CD8-positive, alpha-beta memory T cell (primary cell): ENCODE measurements around the gene UBAC2. TPM values are rescaled to one million over a fixed set of nuclear protein-coding genes. Genes with fewer than 3 reads are reported as not detected.

Source experiments
- CTCF ChIA-PET: fragments of 350-600 bp; sonication (Branson Sonifier 250); formaldehyde crosslinking; loops from one replicate; lab custom pipeline; 2021; ENCODE audit warnings: antibody characterized with exemption; lab: Charles Lee
- POLR2A ChIA-PET: fragments of 350-600 bp; sonication (Branson Sonifier 250); formaldehyde crosslinking; loops from one replicate; lab custom pipeline; 2021; ENCODE audit warnings: antibody characterized with exemption; lab: Charles Lee
- DNase-seq, 5 donors: peaks; one replicate each; pipeline versions ENCODE4 v3.0.0 to v3.0.0-alpha.2; 2020 to 2022; ENCODE audit warnings: mixed read lengths in 1 of 5
- H3K27ac ChIP-seq: one replicate; pipeline ENCODE4 v1.7.0; 2013; ENCODE audit warnings: low read depth, mild to moderate bottlenecking, low read length, moderate library complexity
- H3K27me3 ChIP-seq: 2 replicates; pipeline ENCODE4 v1.7.0; 2013; ENCODE audit warnings: low read length, mild to moderate bottlenecking; ENCODE audit not compliant: insufficient read depth, poor library complexity, severe bottlenecking
- H3K36me3 ChIP-seq: 2 replicates; pipeline ENCODE4 v1.7.0; 2013; ENCODE audit warnings: mild to moderate bottlenecking, low read length, moderate library complexity; ENCODE audit not compliant: insufficient read depth
- H3K4me1 ChIP-seq: 2 replicates; pipeline ENCODE4 v1.7.0; 2013; ENCODE audit warnings: mild to moderate bottlenecking, low read length, moderate library complexity; ENCODE audit not compliant: insufficient read depth
- H3K4me3 ChIP-seq: 2 replicates; pipeline ENCODE4 v1.7.0; 2013; ENCODE audit warnings: mild to moderate bottlenecking, low read length
- H3K9me3 ChIP-seq: 2 replicates; pipeline ENCODE4 v1.7.0; 2013; ENCODE audit warnings: mild to moderate bottlenecking, low read length
- H3K27ac Mint-ChIP-seq, 8 donors: one replicate each; pipeline ENCODE4 v1.8.0; 2020 to 2021; ENCODE audit warnings: mixed read lengths in 8 of 8, mild to moderate bottlenecking in 6 of 8, inconsistent platforms in 3 of 8, moderate library complexity in 3 of 8
- H3K27me3 Mint-ChIP-seq, 2 donors: one replicate each; pipeline ENCODE4 v1.8.0; 2020 to 2021; ENCODE audit warnings: mixed read lengths in 2 of 2, mild to moderate bottlenecking in 1 of 2, moderate library complexity in 1 of 2
- H3K36me3 Mint-ChIP-seq, 3 donors: one replicate each; pipeline ENCODE4 v1.8.0; 2020 to 2021; ENCODE audit warnings: mixed read lengths in 3 of 3, inconsistent platforms in 1 of 3, mild to moderate bottlenecking in 1 of 3
- H3K4me1 Mint-ChIP-seq, 3 donors: one replicate each; pipeline ENCODE4 v1.8.0; 2020 to 2021; ENCODE audit warnings: mixed read lengths in 3 of 3, inconsistent platforms in 1 of 3, mild to moderate bottlenecking in 1 of 3
- H3K4me3 Mint-ChIP-seq, 7 donors: one replicate each; pipeline ENCODE4 v1.8.0; 2020 to 2021; ENCODE audit warnings: mixed read lengths in 7 of 7, mild to moderate bottlenecking in 6 of 7, moderate library complexity in 4 of 7, inconsistent platforms in 2 of 7
- H3K9me3 Mint-ChIP-seq, 5 donors: one replicate each; pipeline ENCODE4 v1.8.0; 2020 to 2022; ENCODE audit warnings: mixed read lengths in 5 of 5, mild to moderate bottlenecking in 3 of 5, moderate library complexity in 2 of 5, inconsistent platforms in 1 of 5
- polyA plus RNA-seq: library from polyadenylated mRNA; unstranded; fragments of 300-500 nt; fragmentation: Illumina TruSeq; gene quantifications from one replicate; pipeline ENCODE4 v1.2.3, GENCODE V29; 2021
- total RNA-seq, 2 experiments: library from RNA; stranded (reverse); gene quantifications; one replicate each; pipeline ENCODE4 v1.2.3, GENCODE V29; 2021

The UBAC2 gene
- total and polyA plus RNA-seq, 3 experiments from 2014 or later: 62.3 to 160 (median 63.7) TPM

DNA sequence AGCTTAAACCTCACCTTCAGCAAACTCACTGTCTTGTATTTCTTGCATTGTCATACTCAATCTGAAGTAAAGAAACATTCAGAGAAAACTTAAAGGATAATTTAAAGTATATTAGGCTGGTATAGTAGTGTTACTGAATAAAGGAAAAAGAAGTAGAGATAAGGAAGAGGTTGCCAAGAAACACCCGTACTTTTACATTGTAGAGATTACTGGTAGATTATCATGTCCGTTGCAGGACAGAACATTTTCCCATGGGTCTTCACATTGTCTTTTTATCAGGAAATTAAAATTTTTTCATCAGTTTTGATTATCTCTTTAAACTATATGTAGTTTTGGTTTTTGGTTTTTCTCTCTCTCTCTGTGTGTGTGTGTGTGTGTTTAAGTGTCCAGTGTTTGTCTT is 126.5 kb downstream of the UBAC2 start:
- no peaks in the 10 kb centered on the region for H3K27me3 ChIP-seq
- peaks cover 48% of the 10 kb centered on the region for H3K4me1 ChIP-seq
- H3K9me3 ChIP-seq: no peaks in the 10 kb centered on the region
- H3K4me1 Mint-ChIP-seq: peaks cover 67 to 87% (median 84%) of the 10 kb centered on the region in 3 donors
- ChIA-PET POLR2A (no interaction called here), CTCF (interaction anchor here (1.0 to 1.5 kb wide), 2 partner anchors 13 to 15 kb away, joined by 3 to 4 read pairs; no protein-coding TSS in a partner anchor)
- no peak overlapping the region for H3K27ac ChIP-seq
- H3K36me3 ChIP-seq: peaks cover 4% of the 10 kb centered on the region
- peak overlapping the region in 7 of 8 donors; percentile 12 to 98 (median 62) for H3K27ac Mint-ChIP-seq
- H3K4me3 ChIP-seq: no peak overlapping the region
- H3K36me3 Mint-ChIP-seq: peaks cover 21 to 55% (median 26%) of the 10 kb centered on the region in 3 donors
- H3K9me3 Mint-ChIP-seq: no peaks in the 10 kb centered on the region
- H3K27me3 Mint-ChIP-seq: no peaks in the 10 kb centered on the region
- no peak overlapping the region for H3K4me3 Mint-ChIP-seq
- no peak for DNase-seq

- Mint-ChIP-seq H3K36me3 (peaks cover 28 to 61% (median 30%) of the 10 kb centered on the region in 3 donors), H3K27ac (peak overlapping the region in 3 of 8 donors; percentile 46 to 98 (median 74)), H3K4me3 (no peak overlapping the region), H3K9me3 (no peaks in the 10 kb centered on the region), H3K27me3 (no peaks in the 10 kb centered on the region), H3K4me1 (peaks cover 67 to 87% (median 83%) of the 10 kb centered on the region in 3 donors)
- H3K27ac ChIP-seq: no peak overlapping the region
- POLR2A ChIA-PET: no interaction called here
- DNase-seq: no peak
- no peak overlapping the region for H3K4me3 ChIP-seq
- H3K36me3 ChIP-seq: peaks cover 4% of the 10 kb centered on the region
- CTCF ChIA-PET: interaction anchor here (0.9 to 2.9 kb wide), 4 partner anchors 12 to 110 kb away, joined by 3 to 13 read pairs (median 4); no protein-coding TSS in a partner anchor
- H3K27me3 ChIP-seq: no peaks in the 10 kb centered on the region
- H3K4me1 ChIP-seq: peaks cover 42% of the 10 kb centered on the region
- H3K9me3 ChIP-seq: no peaks in the 10 kb centered on the region
Measured at GRCh38 chr13:99327761-99328160, 127.1 kb downstream of the UBAC2 start.

- Histone ChIP-seq H3K27ac (no peak overlapping the region), H3K4me1 (peaks cover 25% of the 10 kb centered on the region), H3K4me3 (no peak overlapping the region), H3K27me3 (no peaks in the 10 kb centered on the region), H3K36me3 (peaks cover 4% of the 10 kb centered on the region), H3K9me3 (no peaks in the 10 kb centered on the region)
- no peak overlapping the region for H3K4me3 Mint-ChIP-seq
- peak overlapping the region in 2 of 8 donors; percentile 3 to 60 for H3K27ac Mint-ChIP-seq
- ChIA-PET CTCF (interaction anchor here (1.1 to 2.9 kb wide), 3 partner anchors 22 to 108 kb away, joined by 3 to 13 read pairs (median 3); no protein-coding TSS in a partner anchor), POLR2A (interaction anchor here (1.0 to 1.2 kb wide), 3 partner anchors 12 to 26 kb away, joined by 3 to 4 read pairs (median 3); no protein-coding TSS in a partner anchor)
- peaks cover 53 to 84% (median 76%) of the 10 kb centered on the region in 3 donors for H3K4me1 Mint-ChIP-seq
- H3K27me3 Mint-ChIP-seq: no peaks in the 10 kb centered on the region
- H3K9me3 Mint-ChIP-seq: no peaks in the 10 kb centered on the region
- peaks cover 29 to 63% (median 33%) of the 10 kb centered on the region in 3 donors for H3K36me3 Mint-ChIP-seq
- DNase-seq: no peak
Measured at GRCh38 chr13:99329477-99329876, 128.8 kb downstream of the UBAC2 start.

DNA sequence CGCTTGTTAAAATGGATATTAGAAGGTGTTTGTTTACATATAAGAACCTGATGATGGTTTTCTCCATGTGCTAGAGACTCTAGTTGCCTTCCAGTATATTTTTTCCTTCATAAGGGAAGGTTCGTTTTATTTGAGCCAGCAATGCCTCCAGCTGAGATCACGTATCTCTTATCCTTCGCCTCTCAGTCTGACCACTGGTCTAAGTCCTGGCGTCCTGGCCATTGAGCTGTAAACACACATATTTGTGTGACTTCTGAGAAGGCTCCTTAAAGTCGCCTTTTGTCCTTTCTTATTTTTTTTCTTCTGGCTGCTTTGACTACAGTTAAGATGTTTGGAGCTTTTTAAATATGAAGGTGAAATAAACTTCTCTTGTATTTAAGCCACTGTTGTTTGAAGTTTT is 130.3 kb downstream of the UBAC2 start:
- Histone ChIP-seq H3K4me3 (no peak overlapping the region), H3K9me3 (no peaks in the 10 kb centered on the region), H3K4me1 (peaks cover 10% of the 10 kb centered on the region), H3K27ac (no peak overlapping the region), H3K27me3 (no peaks in the 10 kb centered on the region), H3K36me3 (peaks cover 4% of the 10 kb centered on the region)
- no peak for DNase-seq
- H3K9me3 Mint-ChIP-seq: no peaks in the 10 kb centered on the region
- H3K36me3 Mint-ChIP-seq: peaks cover 26 to 65% (median 34%) of the 10 kb centered on the region in 3 donors
- peak overlapping the region in 2 of 8 donors; percentile 26 to 32 for H3K27ac Mint-ChIP-seq
- H3K4me1 Mint-ChIP-seq: peaks cover 52 to 85% (median 71%) of the 10 kb centered on the region in 3 donors
- ChIA-PET POLR2A (no interaction called here), CTCF (interaction anchor here (1.4 to 2.0 kb wide), 2 partner anchors 11 to 106 kb away, joined by 3 to 8 read pairs; no protein-coding TSS in a partner anchor)
- no peak overlapping the region for H3K4me3 Mint-ChIP-seq
- no peaks in the 10 kb centered on the region for H3K27me3 Mint-ChIP-seq

- ChIA-PET POLR2A (no interaction called here), CTCF (interaction anchor here (2.0 kb wide), 1 partner anchor 10 kb away, joined by 8 read pairs; no protein-coding TSS in a partner anchor)
- no peaks in the 10 kb centered on the region for H3K27me3 Mint-ChIP-seq
- no peaks in the 10 kb centered on the region for H3K9me3 ChIP-seq
- H3K4me1 Mint-ChIP-seq: peaks cover 54 to 85% (median 71%) of the 10 kb centered on the region in 3 donors
- H3K4me1 ChIP-seq: peaks cover 11% of the 10 kb centered on the region
- H3K9me3 Mint-ChIP-seq: no peaks in the 10 kb centered on the region
- no peak overlapping the region for H3K27ac ChIP-seq
- peaks cover 4% of the 10 kb centered on the region for H3K36me3 ChIP-seq
- H3K4me3 ChIP-seq: no peak overlapping the region
- H3K4me3 Mint-ChIP-seq: peak overlapping the region in 2 of 7 donors; percentile 5 to 20
- H3K27ac Mint-ChIP-seq: peak overlapping the region in 6 of 8 donors; percentile 34 to 94 (median 61)
- H3K27me3 ChIP-seq: no peaks in the 10 kb centered on the region
- peaks cover 26 to 70% (median 34%) of the 10 kb centered on the region in 3 donors for H3K36me3 Mint-ChIP-seq
- no peak for DNase-seq
Measured at GRCh38 chr13:99331881-99332293, 131.2 kb downstream of the UBAC2 start.

GRCh38 chr13:99332456-99332855 is 131.8 kb downstream of the UBAC2 start:
- peak overlapping the region in 2 of 8 donors; percentile 8 to 34 for H3K27ac Mint-ChIP-seq
- ChIA-PET POLR2A (no interaction called here), CTCF (no interaction called here)

DNA sequence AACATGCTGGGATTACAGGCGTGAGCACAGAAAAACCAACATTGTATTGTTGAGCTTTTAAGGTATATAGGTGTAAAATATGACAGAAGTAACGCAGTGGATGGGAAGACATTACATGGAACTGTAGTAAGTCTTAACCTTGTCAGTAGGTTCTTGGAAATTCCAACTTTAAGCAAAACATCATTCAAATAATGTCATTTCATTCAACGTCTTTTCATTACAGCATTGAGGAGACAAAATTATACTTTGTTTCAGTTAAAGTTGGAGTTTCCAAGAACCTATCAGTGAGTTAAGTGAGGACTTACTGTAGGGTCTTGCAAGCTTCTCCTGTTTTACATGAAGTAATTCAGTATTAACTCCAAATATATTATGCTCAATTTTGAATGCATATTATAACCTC is 133.6 kb downstream of the UBAC2 start:
- Histone ChIP-seq H3K4me3 (no peak overlapping the region), H3K27me3 (no peaks in the 10 kb centered on the region), H3K9me3 (no peaks in the 10 kb centered on the region), H3K36me3 (peaks cover 3% of the 10 kb centered on the region), H3K27ac (no peak overlapping the region), H3K4me1 (peaks cover 27% of the 10 kb centered on the region)
- no peak overlapping the region for H3K4me3 Mint-ChIP-seq
- no peak for DNase-seq
- no peaks in the 10 kb centered on the region for H3K27me3 Mint-ChIP-seq
- CTCF ChIA-PET: interaction anchor here (0.9 to 2.5 kb wide), 9 partner anchors 10 to 158 kb away, joined by 3 to 10 read pairs (median 4); no protein-coding TSS in a partner anchor
- H3K4me1 Mint-ChIP-seq: peaks cover 63 to 93% (median 80%) of the 10 kb centered on the region in 3 donors
- peaks cover 29 to 71% (median 35%) of the 10 kb centered on the region in 3 donors for H3K36me3 Mint-ChIP-seq
- H3K27ac Mint-ChIP-seq: peak overlapping the region in 1 of 8 donors; percentile 46
- POLR2A ChIA-PET: no interaction called here
- no peaks in the 10 kb centered on the region for H3K9me3 Mint-ChIP-seq

More at GRCh38 chr13:99332456-99332855, 131.8 kb downstream of the UBAC2 start:
- Histone ChIP-seq H3K27ac (no peak overlapping the region), H3K27me3 (no peaks in the 10 kb centered on the region), H3K4me3 (no peak overlapping the region), H3K9me3 (no peaks in the 10 kb centered on the region), H3K36me3 (peaks cover 4% of the 10 kb centered on the region), H3K4me1 (peaks cover 13% of the 10 kb centered on the region)
- Mint-ChIP-seq H3K36me3 (peaks cover 26 to 69% (median 33%) of the 10 kb centered on the region in 3 donors), H3K4me1 (peaks cover 52 to 85% (median 70%) of the 10 kb centered on the region in 3 donors), H3K27me3 (no peaks in the 10 kb centered on the region), H3K9me3 (no peaks in the 10 kb centered on the region), H3K4me3 (no peak overlapping the region)
- no peak for DNase-seq

GRCh38 chr13:99335087-99335486 is 134.4 kb downstream of the UBAC2 start:
- Mint-ChIP-seq H3K4me1 (peaks cover 67 to 93% (median 81%) of the 10 kb centered on the region in 3 donors), H3K36me3 (peaks cover 22 to 66% (median 27%) of the 10 kb centered on the region in 3 donors), H3K4me3 (no peak overlapping the region), H3K27ac (peak overlapping the region in 2 of 8 donors; percentile 11 to 68), H3K27me3 (no peaks in the 10 kb centered on the region), H3K9me3 (no peaks in the 10 kb centered on the region)
- no peak overlapping the region for H3K4me3 ChIP-seq
- H3K27ac ChIP-seq: no peak overlapping the region
- peaks cover 36% of the 10 kb centered on the region for H3K4me1 ChIP-seq
- H3K27me3 ChIP-seq: no peaks in the 10 kb centered on the region
- H3K9me3 ChIP-seq: no peaks in the 10 kb centered on the region
- ChIA-PET POLR2A (no interaction called here), CTCF (interaction anchor here (0.7 to 2.5 kb wide), 11 partner anchors 10 to 159 kb away, joined by 3 to 10 read pairs (median 4); no protein-coding TSS in a partner anchor)
- H3K36me3 ChIP-seq: peaks cover 3% of the 10 kb centered on the region
- DNase-seq: no peak
